Renal pelvis (tissue), 4 donors: Measurements from ENCODE around the gene FAM24A. TPM values are rescaled to one million over a fixed set of nuclear protein-coding genes. Genes with fewer than 3 reads are reported as not detected.
A peak's percentile ranks its signal among the peaks of the same experiment; 100 is the strongest.

Experiments used
- DNase-seq: peaks from one replicate; pipeline ENCODE4 v3.0.0-alpha.2; 2013
- polyA plus RNA-seq, 3 donors: library from polyadenylated mRNA; unstranded; fragments of 120-200 nt; gene quantifications; one replicate each; pipeline ENCODE4 v1.2.1, GENCODE V29; 2013; ENCODE audit not compliant: insufficient read length in 3 of 3

Gene FAM24A
- polyA plus RNA-seq, 3 donors, result not detected

- DNase-seq, result no peak
Measured at GRCh38 chr10:122930140-122930539, 19.7 kb downstream of the FAM24A start.

- DNase-seq, result no peak
Measured at GRCh38 chr10:122931088-122931906, 20.9 kb downstream of the FAM24A start.

GRCh38 chr10:122939133-122939855 lies 28.9 kb downstream of the FAM24A start:
- no peak for DNase-seq

DNA sequence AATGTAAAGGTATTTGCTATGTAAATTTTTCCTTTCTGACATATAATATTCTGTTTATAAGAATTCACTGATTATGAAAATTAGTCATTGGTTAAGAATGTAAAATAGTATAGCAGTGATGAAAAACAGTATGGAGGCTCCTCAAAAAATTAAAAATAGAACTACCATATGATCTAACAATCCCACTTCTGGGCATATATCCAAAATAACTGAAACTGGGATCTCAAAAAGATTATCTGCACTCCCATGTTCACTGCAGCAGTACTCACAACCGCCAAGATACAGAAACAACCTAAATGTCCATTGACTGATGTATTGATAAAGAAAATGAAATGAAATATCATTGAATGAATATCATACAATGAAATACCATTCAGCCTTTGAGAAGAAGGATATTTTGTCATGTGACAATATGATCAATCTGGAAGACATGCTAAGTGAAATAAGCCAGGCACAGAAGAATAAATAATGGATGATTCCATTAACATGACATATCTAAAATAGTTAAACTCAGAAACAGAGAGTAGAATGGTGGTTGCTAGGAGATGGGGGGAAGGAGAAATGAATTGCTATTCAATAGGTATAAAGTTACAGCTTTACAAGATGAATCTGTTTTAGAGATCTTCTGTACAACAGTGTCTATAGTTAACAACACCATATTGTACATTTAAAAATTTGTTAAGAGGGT lies 29.6 kb downstream of the FAM24A start:
- no peak for DNase-seq

- DNase-seq, result no peak
Measured at GRCh38 chr10:122949296-122949695, 38.9 kb downstream of the FAM24A start.

DNA sequence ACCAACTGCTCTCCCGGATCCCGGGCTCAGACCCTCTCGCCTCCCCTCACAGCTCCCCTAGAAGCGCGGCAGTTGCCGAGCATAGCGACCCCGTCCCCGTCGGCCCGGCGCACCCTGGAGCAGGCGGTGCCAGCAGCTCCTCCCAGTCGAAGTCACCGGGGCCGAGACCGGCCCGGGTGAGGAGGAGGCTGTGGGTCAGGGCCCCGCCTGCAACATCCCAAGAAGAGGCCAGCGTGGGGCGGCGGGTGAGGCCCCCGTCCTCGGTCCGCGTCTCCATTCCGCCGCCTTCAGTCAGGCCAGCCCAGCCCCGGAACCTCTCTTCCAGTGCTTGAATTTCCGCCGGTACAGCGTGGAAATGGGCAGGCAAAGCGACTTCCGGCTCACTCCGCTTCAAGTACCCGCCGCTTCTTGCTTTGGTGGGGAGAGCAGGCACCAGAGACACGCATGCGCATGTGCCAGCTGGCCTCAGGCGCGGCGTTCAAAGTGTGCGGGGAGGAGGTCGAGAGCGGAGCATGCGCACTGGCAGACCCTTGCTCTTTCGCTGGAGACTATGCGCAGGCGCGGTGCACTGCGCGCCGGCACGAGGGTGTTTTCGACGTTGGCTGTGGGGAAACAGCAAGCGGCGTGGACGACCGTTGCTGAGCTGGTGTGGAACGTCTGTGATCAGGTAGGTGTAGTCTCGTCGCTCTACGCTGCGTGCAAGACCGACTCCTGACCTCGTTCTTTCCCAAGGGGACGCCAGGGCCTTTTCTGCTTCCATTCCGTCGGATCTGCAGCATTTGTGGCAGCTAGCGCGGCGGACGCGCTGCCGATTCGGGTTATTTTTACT lies 43.7 kb downstream of the FAM24A start, which contains the start of gene C10orf88:
TSS of gene C10orf88 (minus strand) at position 326 of the 829 bp plus-strand sequence. CDS start at position 277, 49 bp downstream.
- DNase-seq, result peak; percentile 98

GRCh38 chr10:122954731-122955050 lies 44.3 kb downstream of the FAM24A start:
- DNase-seq, result no peak

GRCh38 chr10:122955892-122956291 lies 45.5 kb downstream of the FAM24A start:
- no peak for DNase-seq

DNA sequence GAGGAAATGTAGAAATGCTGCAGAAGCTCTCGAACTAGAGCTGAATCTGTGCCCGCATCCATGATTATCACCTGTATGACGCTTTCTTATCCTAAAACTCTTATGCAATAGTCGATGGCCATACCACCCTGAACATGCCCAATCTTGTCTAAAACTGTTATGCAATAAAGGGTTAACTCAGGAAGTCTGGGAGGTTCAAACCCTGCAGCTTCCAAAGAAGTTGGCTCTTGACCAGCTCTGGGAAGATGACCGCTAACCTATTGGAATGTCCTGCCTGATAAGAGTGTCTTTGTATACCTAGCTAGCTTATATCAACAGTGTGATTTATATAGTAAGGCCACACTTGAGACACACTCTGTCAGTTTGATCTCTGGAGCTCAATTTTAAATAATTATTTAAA lies 47.1 kb downstream of the FAM24A start:
- DNase-seq, result no peak

- DNase-seq, result no peak
Measured at GRCh38 chr10:122962405-122962804, 52.0 kb downstream of the FAM24A start.

Other genes with a start within 250 kb of the FAM24A start
- not detected for gene C10orf120, start 210.8 kb upstream of the FAM24A start, polyA plus RNA-seq
- gene CUZD1, start 64.8 kb upstream of the FAM24A start, polyA plus RNA-seq, result 1 to 10 TPM; 1.7 to 2.2 (median 1.7) TPM
- 1 to 10 TPM; 4.5 to 6.1 (median 5.8) TPM for gene FAM24B, start 31.0 kb upstream of the FAM24A start, polyA plus RNA-seq
- gene C10orf88, start 43.6 kb downstream of the FAM24A start, polyA plus RNA-seq, result 10 to 100 TPM; 16.1 to 21.1 (median 20.9) TPM
- gene PSTK, start 69.8 kb downstream of the FAM24A start, polyA plus RNA-seq, result 10 to 100 TPM in 1 of 3 donors, 1 to 10 TPM in 2; 7.6 to 12.3 (median 9.9) TPM
- gene IKZF5, start 98.2 kb downstream of the FAM24A start, polyA plus RNA-seq, result 10 to 100 TPM; 16.4 to 24.9 (median 21.1) TPM
- gene ACADSB, start 98.4 kb downstream of the FAM24A start, polyA plus RNA-seq, result 10 to 100 TPM; 16.0 to 30.5 (median 28.1) TPM
- under 1 TPM in 2 of 3 donors, not detected in 1; 0.07 to 0.14 TPM for gene HMX3, start 225.4 kb downstream of the FAM24A start, polyA plus RNA-seq
- gene HMX2, start 237.5 kb downstream of the FAM24A start, polyA plus RNA-seq, result 1 to 10 TPM; 1.5 to 1.6 (median 1.6) TPM
- gene BUB3, start 243.8 kb downstream of the FAM24A start, polyA plus RNA-seq, result 100 to 1,000 TPM; 114 to 124 (median 122) TPM